ENCODE results near the gene EPHB1. TPM values are rescaled to one million over a fixed set of nuclear protein-coding genes. Genes with fewer than 3 reads are reported as not detected.

The EPHB1 gene
- total RNA-seq, 4 donors from 2014 or later = 0.30 to 5.3 (median 2.6) TPM

GRCh38 chr3:135169651-135170050, 374.6 kb downstream of the EPHB1 start:
- Histone ChIP-seq H3K4me1 (no peaks in the 10 kb centered on the region), H3K36me3 (no peaks in the 10 kb centered on the region), H3K4me3 (no peak overlapping the region), H3K9me3 (no peaks in the 10 kb centered on the region), H3K27me3 (no peaks in the 10 kb centered on the region), H3K27ac (no peak overlapping the region)
- DNase-seq (ENCODE audit: low spot score in 2 of 2) = no peak
- WGBS, 2 donors = 81 to 85% methylated on average over 2 of the region's 2 CpGs
- TF ChIP-seq CTCF (IDR thresholded peaks at IDR 0.05) (no peak), EP300 (IDR thresholded peaks at IDR 0.05) (no peak), POLR2A (IDR thresholded peaks at IDR 0.05) (no peak)

- Histone ChIP-seq H3K27ac (no peak overlapping the region), H3K4me3 (no peak overlapping the region), H3K27me3 (no peaks in the 10 kb centered on the region), H3K36me3 (no peaks in the 10 kb centered on the region), H3K4me1 (no peaks in the 10 kb centered on the region), H3K9me3 (no peaks in the 10 kb centered on the region)
- TF ChIP-seq EP300 (IDR thresholded peaks at IDR 0.05) (no peak), CTCF (IDR thresholded peaks at IDR 0.05) (no peak), POLR2A (IDR thresholded peaks at IDR 0.05) (no peak)
- no peak for DNase-seq (ENCODE audit: low spot score in 2 of 2)
- WGBS, 2 donors = 32 to 77% methylated on average over 1 of the region's 1 CpG
Observed at GRCh38 chr3:135170732-135171131, 375.7 kb downstream of the EPHB1 start.

DNA sequence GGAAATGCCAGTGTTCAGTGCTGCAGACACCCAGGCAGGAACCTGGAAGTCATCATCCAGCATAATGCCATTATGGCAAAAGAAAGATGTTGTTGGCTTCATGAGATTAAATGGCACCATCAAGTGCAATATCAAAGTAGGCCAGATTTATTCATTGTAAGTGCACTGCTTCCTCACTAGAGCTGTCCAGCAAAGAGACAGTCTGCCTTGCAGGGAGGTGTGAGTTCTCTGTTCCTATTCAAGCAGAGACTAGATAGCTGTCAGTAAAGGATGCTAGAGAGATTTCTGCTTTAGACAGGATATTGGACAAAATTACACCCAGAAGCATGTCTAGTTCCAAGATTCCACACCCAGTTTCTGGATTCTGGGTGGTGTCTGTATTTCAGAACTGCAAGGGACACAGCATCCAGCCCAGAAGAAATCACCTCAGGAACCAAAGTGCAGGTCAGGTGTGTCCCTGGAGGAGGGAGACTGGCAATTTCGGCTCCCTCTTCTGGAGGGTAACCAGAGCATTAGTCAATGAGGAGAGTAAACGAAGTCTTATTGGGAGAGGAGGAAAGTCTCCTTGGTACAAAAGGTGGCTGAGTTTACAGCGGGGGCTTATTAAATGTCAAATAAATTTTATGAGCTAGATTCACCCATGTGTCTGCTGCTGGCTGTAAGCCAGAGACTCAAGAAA, 377.3 kb downstream of the EPHB1 start:
- H3K27ac ChIP-seq = no peak overlapping the region
- 50 to 58% methylated on average over 3 of the region's 3 CpGs for WGBS, 2 donors
- no peaks in the 10 kb centered on the region for H3K36me3 ChIP-seq

DNA sequence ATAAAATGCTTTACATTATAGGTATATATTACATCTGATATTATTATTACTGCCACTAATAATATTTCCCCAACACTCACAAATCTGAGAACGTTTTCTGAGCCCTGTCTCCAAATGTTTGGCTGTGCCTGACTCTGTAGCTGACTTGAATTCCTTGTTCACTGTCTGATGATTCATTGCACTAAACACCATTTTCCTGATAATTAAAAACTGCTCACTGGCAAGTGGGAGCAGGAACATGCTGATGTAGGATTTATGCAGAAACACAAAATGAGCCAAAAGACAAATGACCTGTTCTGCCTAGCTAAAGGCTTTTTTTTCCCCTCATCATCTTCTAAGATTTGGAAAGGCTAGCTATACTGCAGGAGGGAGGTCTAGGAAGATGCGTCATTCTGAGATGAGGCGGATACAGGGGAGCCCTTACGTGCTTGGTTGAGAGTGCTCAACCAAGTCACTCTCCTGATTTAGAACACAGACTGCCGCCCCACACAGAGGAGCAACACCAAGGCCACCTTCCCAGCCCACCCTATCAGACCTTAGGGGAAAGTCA, 380.7 kb downstream of the EPHB1 start:
- Histone ChIP-seq H3K27ac (no peak overlapping the region), H3K27me3 (no peaks in the 10 kb centered on the region), H3K4me1 (no peaks in the 10 kb centered on the region), H3K4me3 (no peak overlapping the region), H3K36me3 (no peaks in the 10 kb centered on the region), H3K9me3 (no peaks in the 10 kb centered on the region)
- no peak for DNase-seq (ENCODE audit: low spot score in 2 of 2)
- TF ChIP-seq POLR2A (IDR thresholded peaks at IDR 0.05) (no peak), EP300 (IDR thresholded peaks at IDR 0.05) (no peak), CTCF (IDR thresholded peaks at IDR 0.05) (no peak)
- WGBS, 2 donors = 70 to 76% methylated on average over 5 of the region's 5 CpGs

More for the DNA sequence above, 377.3 kb downstream of the EPHB1 start:
- Histone ChIP-seq H3K9me3 (no peaks in the 10 kb centered on the region), H3K4me3 (no peak overlapping the region), H3K27me3 (no peaks in the 10 kb centered on the region), H3K4me1 (no peaks in the 10 kb centered on the region)
- TF ChIP-seq CTCF (IDR thresholded peaks at IDR 0.05) (no peak), POLR2A (IDR thresholded peaks at IDR 0.05) (no peak), EP300 (IDR thresholded peaks at IDR 0.05) (no peak)
- no peak for DNase-seq (ENCODE audit: low spot score in 2 of 2)

GRCh38 chr3:135176881-135177280, 381.8 kb downstream of the EPHB1 start:
- H3K27me3 ChIP-seq = no peaks in the 10 kb centered on the region
- TF ChIP-seq CTCF (IDR thresholded peaks at IDR 0.05) = no peak
- no peak for TF ChIP-seq EP300 (IDR thresholded peaks at IDR 0.05)
- no peaks in the 10 kb centered on the region for H3K9me3 ChIP-seq
- no peaks in the 10 kb centered on the region for H3K4me1 ChIP-seq
- no peak overlapping the region for H3K4me3 ChIP-seq
- DNase-seq (ENCODE audit: low spot score in 2 of 2) = no peak
- 85 to 90% methylated on average over 9 of the region's 9 CpGs for WGBS, 2 donors
- H3K36me3 ChIP-seq = no peaks in the 10 kb centered on the region
- H3K27ac ChIP-seq = no peak overlapping the region
